NCI-H774 (cell line): ENCODE measurements around the gene CDH1.

ENCODE experiments used
- DNase-seq: peaks from one replicate; lab custom pipeline; 2025; lab: John Stamatoyannopoulos, UW

CDH1 gene

DNA sequence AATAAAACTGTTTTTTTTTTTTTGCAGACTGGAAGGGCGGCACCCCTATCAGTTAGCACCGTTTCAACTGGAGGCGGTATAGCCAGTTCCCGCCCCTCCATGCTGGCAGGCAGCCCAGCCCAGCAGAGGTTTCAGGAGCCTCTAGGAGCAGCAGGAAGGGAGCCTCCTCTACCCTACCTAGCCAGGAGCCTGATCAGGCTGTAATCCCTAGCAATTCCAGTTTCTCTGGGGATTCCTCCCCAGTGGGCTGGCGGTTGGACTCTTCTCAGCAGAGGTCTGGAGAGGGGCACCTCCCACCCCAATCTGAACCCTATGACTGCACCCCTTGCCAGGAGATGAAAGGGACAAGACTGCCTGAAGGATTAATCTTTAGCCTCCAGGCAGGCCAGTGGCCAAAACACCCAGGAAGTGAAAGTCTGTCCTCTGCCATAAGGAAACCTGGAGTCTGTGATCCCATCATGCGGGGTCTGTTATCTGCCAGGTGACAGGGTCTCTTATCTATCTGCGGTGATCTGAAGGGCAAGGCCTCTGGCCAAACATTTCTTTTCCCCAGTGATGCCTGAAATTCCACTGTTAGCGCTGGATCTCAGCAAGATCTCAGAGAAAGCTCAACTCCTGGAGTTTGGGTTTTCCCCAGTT, 4.9 kb upstream of the CDH1 start:
- no peak for DNase-seq

GRCh38 chr16:68732741-68733399, 4.2 kb upstream of the CDH1 start:
- DNase-seq: no peak

DNA sequence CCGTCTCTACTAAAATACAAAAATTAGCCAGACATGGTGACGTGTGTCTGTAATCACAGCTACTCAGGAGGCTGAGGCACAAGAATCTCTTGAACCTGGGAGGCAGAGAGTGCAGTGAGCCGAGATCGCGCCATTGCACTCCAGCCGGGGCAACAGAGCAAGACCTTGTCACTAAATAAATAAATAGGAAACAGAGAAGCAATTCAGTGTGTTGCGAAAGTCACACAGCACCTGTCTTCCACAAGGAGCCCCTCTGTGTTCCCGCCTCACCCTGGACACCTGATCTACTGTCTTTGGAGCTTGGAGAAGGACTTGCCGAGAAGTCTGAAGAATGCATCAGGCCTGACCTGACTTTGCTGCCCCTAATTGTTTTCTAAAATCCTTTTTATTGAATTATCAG, 3.5 kb upstream of the CDH1 start:
- no peak for DNase-seq

GRCh38 chr16:68734782-68735181, 2.3 kb upstream of the CDH1 start:
- DNase-seq: no peak

DNA sequence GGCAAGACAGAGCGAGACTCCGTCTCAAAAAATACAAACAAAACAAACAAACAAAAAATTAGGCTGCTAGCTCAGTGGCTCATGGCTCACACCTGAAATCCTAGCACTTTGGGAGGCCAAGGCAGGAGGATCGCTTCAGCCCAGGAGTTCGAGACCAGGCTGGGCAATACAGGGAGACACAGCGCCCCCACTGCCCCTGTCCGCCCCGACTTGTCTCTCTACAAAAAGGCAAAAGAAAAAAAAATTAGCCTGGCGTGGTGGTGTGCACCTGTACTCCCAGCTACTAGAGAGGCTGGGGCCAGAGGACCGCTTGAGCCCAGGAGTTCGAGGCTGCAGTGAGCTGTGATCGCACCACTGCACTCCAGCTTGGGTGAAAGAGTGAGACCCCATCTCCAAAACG, 531 bp upstream of the CDH1 start:
- DNase-seq: no peak

DNA sequence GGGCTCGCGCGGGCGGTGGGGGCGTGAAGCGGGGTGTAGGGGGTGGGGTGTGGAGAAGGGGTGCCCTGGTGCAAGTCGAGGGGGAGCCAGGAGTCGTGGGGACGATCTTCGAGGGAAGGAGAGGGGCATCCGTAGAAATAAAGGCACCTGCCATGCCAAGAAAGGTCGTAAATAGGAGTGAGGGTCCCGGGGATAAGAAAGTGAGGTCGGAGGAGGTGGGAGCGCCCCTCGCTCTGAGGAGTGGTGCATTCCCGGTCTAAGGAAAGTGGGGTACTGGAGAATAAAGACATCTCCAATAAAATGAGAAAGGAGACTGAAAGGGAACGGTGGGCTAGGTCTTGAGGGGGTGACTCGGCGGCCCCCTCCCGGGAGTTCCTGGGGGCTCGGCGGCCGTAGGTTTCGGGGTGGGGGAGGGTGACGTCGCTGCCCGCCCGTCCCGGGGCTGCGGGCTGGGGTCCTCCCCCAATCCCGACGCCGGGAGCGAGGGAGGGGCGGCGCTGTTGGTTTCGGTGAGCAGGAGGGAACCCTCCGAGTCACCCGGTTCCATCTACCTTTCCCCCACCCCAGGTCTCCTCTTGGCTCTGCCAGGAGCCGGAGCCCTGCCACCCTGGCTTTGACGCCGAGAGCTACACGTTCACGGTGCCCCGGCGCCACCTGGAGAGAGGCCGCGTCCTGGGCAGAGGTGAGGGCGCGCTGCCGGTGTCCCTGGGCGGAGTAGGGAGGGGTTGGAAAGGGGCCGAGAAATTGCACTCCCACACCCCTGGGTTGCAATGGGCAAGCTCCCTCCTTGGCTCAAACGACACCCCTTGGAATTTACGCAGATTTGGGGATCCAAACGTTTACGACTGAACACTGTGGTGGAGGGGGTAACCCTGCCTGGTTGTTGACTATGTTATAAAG, 888 bp downstream of the CDH1 start:
- DNase-seq: no peak

DNA sequence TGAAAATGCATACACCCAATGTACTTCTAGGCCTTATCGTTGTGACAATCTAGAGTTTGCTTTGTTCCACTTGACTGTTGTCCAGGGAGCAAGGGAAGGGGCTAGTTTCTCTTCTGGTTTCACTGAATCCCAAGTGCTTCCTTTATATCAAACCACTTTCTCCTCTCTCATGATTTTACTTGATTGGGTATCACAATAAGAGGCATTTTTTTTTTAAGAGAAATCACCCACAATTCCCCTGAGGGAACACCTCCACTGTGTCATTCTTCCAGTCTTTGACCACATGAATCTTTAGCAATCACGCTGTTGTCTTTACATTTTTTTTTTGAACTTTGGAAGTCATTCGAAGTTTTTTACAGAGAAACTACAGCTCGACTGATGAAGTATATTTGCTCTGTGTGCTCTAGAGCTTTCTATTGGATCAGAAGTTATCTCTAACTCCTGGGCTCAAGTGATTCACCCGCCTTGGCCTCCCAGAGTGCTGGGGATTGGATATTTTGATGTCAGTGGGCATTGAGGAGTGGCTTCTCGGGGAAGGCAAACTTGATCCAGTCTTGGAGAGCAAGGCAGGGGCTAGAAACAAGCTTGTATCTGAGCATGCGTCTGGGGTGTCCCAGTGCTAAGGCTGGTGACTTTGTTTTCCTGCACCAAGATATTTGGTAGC, 3.0 kb downstream of the CDH1 start:
- no peak for DNase-seq

GRCh38 chr16:68740628-68741346, 3.7 kb downstream of the CDH1 start:
- no peak for DNase-seq

- DNase-seq: no peak
These were observed 6.6 kb downstream of the CDH1 start for GRCh38 chr16:68743664-68744063.

DNA sequence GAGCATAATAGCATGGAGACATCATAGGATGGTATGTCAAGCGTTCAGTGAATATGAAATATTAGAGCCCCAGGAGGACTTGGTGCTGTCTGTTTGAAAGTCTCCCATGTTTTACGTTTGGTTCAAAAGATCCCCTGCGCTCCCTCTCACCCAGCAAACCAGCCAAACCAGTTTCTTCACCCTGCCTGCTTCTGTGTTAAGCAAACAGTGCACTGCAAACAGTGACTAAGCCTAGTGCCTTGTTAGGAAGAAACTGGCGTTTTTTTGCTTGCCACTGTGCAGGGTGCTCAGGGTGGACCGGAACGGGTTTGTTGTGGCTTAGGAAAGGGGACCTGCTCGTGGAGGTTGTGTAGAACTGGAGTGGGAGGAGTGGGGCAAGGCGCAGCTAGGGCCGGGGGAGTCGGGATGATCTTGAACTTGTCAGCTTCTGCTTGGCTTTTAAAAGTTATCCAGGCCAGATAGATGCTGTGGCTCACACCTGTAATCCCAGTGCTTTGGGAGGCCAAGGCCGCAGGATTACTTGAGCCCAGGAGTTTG, 7.7 kb downstream of the CDH1 start:
- peak; percentile 85 for DNase-seq

DNA sequence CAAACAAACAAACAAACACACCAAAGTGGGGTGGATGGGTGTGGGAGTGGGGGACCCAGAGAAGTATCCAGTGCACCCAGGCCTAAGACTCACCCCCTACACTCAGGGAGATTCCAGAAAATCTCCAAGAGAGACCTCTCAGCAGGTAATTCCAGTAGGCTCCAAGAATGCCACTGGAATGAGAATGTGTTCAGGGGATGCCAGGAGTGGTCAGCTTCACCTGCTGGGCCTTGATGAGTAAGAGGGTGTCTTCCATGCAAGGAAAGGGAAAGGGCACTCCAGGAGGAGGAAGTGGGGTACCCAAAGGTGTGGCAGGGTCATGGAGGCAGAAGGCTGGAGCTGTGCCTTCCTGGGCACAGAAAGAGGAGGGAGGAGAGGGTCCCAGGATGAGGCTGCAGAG, 9.9 kb downstream of the CDH1 start:
- no peak for DNase-seq

GRCh38 chr16:68749432-68749831, 12.3 kb downstream of the CDH1 start:
- no peak for DNase-seq

DNA sequence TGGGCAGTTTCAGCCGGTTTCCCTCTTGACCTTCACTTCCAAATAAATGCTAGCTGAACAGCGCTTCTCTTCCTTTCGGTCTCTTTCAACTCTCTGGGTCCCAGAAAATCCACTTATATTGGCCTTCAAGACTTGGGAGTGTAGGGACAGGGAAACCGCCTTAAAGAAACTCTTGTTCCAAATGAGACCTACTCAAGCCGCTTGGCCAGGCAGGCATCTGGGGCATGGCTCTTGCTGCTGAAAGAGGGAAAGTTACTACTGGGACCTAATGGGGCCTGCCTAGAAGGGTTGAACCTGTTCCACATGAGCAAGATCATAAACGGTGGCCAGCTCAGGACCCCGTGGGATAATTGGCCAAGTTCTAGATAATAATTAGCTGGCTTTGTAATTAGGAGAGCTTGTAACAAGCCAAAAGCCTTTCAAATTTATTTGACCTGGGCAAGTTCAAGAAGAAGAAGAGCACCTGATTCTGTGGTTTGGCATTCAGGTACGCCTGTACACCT, 13.2 kb downstream of the CDH1 start:
- DNase-seq: no peak

GRCh38 chr16:68751160-68751559, 14.1 kb downstream of the CDH1 start:
- DNase-seq: no peak

GRCh38 chr16:68752602-68753001, 15.5 kb downstream of the CDH1 start:
- DNase-seq: no peak

DNA sequence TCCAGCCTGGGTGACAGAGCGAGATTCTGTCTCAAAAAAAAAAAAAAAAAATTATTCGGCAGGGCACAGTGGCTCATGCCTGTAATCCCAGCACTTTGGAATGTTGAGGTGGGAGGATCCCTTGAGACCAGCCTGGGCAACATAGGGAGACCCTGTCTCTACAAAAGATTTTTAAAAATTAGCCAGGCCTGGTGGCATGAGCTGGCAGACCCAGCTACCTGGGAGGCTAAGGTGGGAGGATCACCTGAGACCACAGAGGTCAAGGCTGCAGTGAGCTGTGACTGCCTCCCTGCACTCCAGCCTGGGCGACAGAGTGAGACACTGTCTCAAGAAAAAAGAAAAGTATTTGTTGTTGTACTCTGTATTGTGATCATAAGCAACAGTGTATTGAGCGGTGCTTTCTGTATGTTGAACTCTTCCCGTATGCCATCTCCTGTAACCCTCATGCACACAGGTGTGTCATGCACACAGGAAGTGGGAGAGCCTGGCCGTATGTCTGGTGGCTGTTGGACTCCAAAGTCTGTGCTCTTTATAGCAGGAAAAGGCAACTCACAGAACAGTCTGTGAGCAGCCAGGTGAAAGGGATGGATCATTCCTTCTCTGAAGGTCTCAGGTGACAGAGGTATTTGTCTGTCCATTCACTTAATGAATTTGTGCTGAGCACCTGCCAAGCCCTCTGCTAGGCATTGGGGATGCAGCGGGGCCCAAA, 17.1 kb downstream of the CDH1 start:
- no peak for DNase-seq

GRCh38 chr16:68756239-68756915, 19.3 kb downstream of the CDH1 start:
- peak; percentile 48 for DNase-seq

- no peak for DNase-seq
These were observed 20.5 kb downstream of the CDH1 start for GRCh38 chr16:68757625-68757935.

GRCh38 chr16:68759062-68759461, 22.0 kb downstream of the CDH1 start:
- no peak for DNase-seq

DNA sequence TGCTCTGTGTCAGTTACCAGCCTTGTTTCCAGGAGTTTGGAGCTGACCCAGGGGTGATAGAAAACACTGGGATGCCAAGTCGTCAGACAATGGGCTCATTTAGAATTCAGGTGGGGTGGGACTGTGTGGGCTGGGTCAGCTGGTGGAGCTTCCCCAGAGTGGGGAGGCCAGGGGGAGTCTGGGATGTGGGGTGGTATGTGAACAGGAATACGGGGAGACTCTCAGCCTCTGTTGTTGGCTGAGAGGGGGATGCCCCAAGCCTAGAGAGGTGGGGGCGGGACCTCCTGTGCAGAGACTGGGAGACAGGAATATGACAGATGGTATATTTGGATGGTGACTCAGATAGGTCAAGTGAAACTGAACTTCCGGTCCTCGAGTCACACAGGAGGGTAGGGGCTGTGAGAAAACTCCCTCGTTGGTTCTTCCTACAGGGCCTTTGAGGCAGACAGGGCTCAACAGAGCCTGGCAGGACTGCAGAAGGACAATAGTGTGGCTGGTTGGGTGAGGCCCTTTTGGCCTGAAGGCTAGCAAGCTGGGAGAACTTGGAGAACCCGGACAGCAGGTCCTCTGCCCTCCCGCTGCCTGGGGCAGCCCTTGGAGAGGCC, 23.7 kb downstream of the CDH1 start:
- DNase-seq: no peak
